GM23248 (cell line): ENCODE measurements around the gene API5. TPM values are rescaled to one million over a fixed set of nuclear protein-coding genes. Genes with fewer than 3 reads are reported as not detected.

Experiments
- DNase-seq: peaks from one replicate; pipeline ENCODE4 v3.0.0-alpha.2; 2015
- H2AFZ ChIP-seq: fragments of 200-600 bp; sonication (generic); 2 replicates; pipeline ENCODE4 v1.6.1; 2016; ENCODE audit warnings: antibody characterized with exemption
- H3F3A ChIP-seq: fragments of 200-600 bp; sonication (generic); 2 replicates; pipeline ENCODE4 v1.6.1; 2016; ENCODE audit warnings: mild to moderate bottlenecking, antibody characterized with exemption, mixed run types; ENCODE audit not compliant: insufficient read depth
- H3K27ac ChIP-seq: fragments of 200-600 bp; sonication (generic); 2 replicates; pipeline ENCODE4 v1.5.1; 2016; ENCODE audit warnings: mild to moderate bottlenecking
- H3K27me3 ChIP-seq: fragments of 200-600 bp; sonication (generic); replicated peaks from 2 replicates; pipeline ENCODE4 v1.6.1; 2016; ENCODE audit warnings: mild to moderate bottlenecking; ENCODE audit not compliant: insufficient read depth
- H3K36me3 ChIP-seq: fragments of 200-600 bp; sonication (generic); 2 replicates; pipeline ENCODE4 v1.6.1; 2016; ENCODE audit warnings: low read depth, mild to moderate bottlenecking
- H3K4me1 ChIP-seq: fragments of 200-600 bp; sonication (generic); 2 replicates; pipeline ENCODE4 v1.6.1; 2016; ENCODE audit warnings: mild to moderate bottlenecking; ENCODE audit not compliant: insufficient read depth
- H3K4me2 ChIP-seq: fragments of 200-600 bp; sonication (generic); one replicate; pipeline ENCODE4 v1.6.1; 2016; ENCODE audit warnings: mild to moderate bottlenecking; ENCODE audit not compliant: unreplicated experiment
- H3K4me3 ChIP-seq: fragments of 200-600 bp; sonication (generic); 2 replicates; pipeline ENCODE4 v1.5.1; 2016; ENCODE audit warnings: mild to moderate bottlenecking
- H3K79me2 ChIP-seq: fragments of 200-600 bp; sonication (generic); 2 replicates; pipeline ENCODE4 v1.6.1; 2016; ENCODE audit warnings: mild to moderate bottlenecking; ENCODE audit not compliant: insufficient read depth
- H3K9ac ChIP-seq: fragments of 200-600 bp; sonication (generic); 2 replicates; pipeline ENCODE4 v1.6.1; 2016; ENCODE audit warnings: mild to moderate bottlenecking
- H3K9me2 ChIP-seq: fragments of 200-600 bp; sonication (generic); 2 replicates; pipeline ENCODE4 v1.6.1; 2016; ENCODE audit warnings: mixed run types, mild to moderate bottlenecking, moderate library complexity; ENCODE audit not compliant: insufficient read depth
- H3K9me3 ChIP-seq: fragments of 200-600 bp; sonication (generic); one replicate; pipeline ENCODE4 v1.6.1; 2017; ENCODE audit warnings: low read depth
- H4K20me1 ChIP-seq: fragments of 200-600 bp; sonication (generic); 2 replicates; pipeline ENCODE4 v1.6.0; 2016; ENCODE audit not compliant: insufficient read depth
- EZH2 ChIP-seq: fragments of 200-600 bp; sonication (generic); IDR thresholded peaks from 2 replicates; pipeline ENCODE4 v1.6.1; 2018; ENCODE audit warnings: antibody characterized with exemption, mild to moderate bottlenecking; ENCODE audit not compliant: insufficient read depth, poor library complexity, severe bottlenecking
- EZH2phosphoT487 ChIP-seq: fragments of 200-600 bp; sonication (generic); IDR thresholded peaks from 2 replicates; pipeline ENCODE4 v1.6.1; 2018; ENCODE audit warnings: antibody characterized with exemption, moderate library complexity, mild to moderate bottlenecking, low read depth; ENCODE audit not compliant: insufficient read depth
- WGBS, 2 experiments: methylation state at CpG; one replicate each; pipeline ENCODE4 v1.1.6; 2015 to 2017; ENCODE audit warnings: low lambda C conversion rate in 2 of 2, low coverage in 1 of 2; ENCODE audit errors: missing lambda C conversion rate in 2 of 2; 5-methylcytosine and 5-hydroxymethylcytosine counted together
- in situ Hi-C: fragments of 300-500 bp; cut with MboI; formaldehyde crosslinking; loops from 2 replicates; pipeline ENCODE4 v1.15.0; 2020
- polyA plus RNA-seq: library from polyadenylated mRNA; unstranded; fragments of >200 nt; fragmentation: Nextera tagmentation; extraction: Ambion mirVana; gene quantifications from 2 replicates; pipeline ENCODE4 v1.2.1, GENCODE V29; 2016
- total RNA-seq: library from RNA; depleted of rRNA; stranded (reverse); fragments of >200 nt; shearing (Covaris generic); gene quantifications from 2 replicates; pipeline ENCODE4 v1.2.3, GENCODE V29; 2014

API5 gene
- total and polyA plus RNA-seq, 2 experiments from 2014 or later: 78.7 to 90.4 TPM

GRCh38 chr11:43289368-43289767, 22.4 kb upstream of the API5 start:
- H3F3A ChIP-seq: no peaks in the 10 kb centered on the region
- 28 to 34% methylated on average over 3 of the region's 3 CpGs for WGBS, 2 experiments
- no peaks in the 10 kb centered on the region for H3K27me3 ChIP-seq
- no peak overlapping the region for H3K4me2 ChIP-seq
- H3K27ac ChIP-seq: no peak overlapping the region
- TF ChIP-seq EZH2: no peak
- no peak for TF ChIP-seq EZH2phosphoT487
- in situ Hi-C loops: loop anchor here (10.0 to 25.0 kb wide), 2 partner anchors 525 to 1827 kb away; partner anchors contain the start of gene LRRC4C
- no peak overlapping the region for H3K4me3 ChIP-seq
- H3K9me2 ChIP-seq: no peaks in the 10 kb centered on the region
- H4K20me1 ChIP-seq: no peaks in the 10 kb centered on the region
- H3K9me3 ChIP-seq: no peaks in the 10 kb centered on the region
- no peaks in the 10 kb centered on the region for H3K79me2 ChIP-seq
- DNase-seq: no peak
- H2AFZ ChIP-seq: no peak overlapping the region
- H3K4me1 ChIP-seq: no peaks in the 10 kb centered on the region
- no peak overlapping the region for H3K9ac ChIP-seq
- no peaks in the 10 kb centered on the region for H3K36me3 ChIP-seq

- no peak for DNase-seq
- Histone ChIP-seq H3K4me2 (no peak overlapping the region), H3K4me3 (no peak overlapping the region), H4K20me1 (no peaks in the 10 kb centered on the region), H3K79me2 (no peaks in the 10 kb centered on the region), H3K9ac (no peak overlapping the region), H3K4me1 (no peaks in the 10 kb centered on the region), H3F3A (no peaks in the 10 kb centered on the region), H3K9me2 (no peaks in the 10 kb centered on the region), H3K36me3 (no peaks in the 10 kb centered on the region), H2AFZ (no peak overlapping the region), H3K27ac (no peak overlapping the region), H3K27me3 (no peaks in the 10 kb centered on the region), H3K9me3 (no peaks in the 10 kb centered on the region)
- in situ Hi-C loops: loop anchor here (25.0 kb wide), 1 partner anchor 1836 kb away; the partner anchor contains the start of gene LRRC4C
- WGBS, 2 experiments: 42 to 43% methylated on average over 7 of the region's 7 CpGs
- TF ChIP-seq EZH2 (no peak), EZH2phosphoT487 (no peak)
Measured at GRCh38 chr11:43298397-43298796, 13.4 kb upstream of the API5 start.

DNA sequence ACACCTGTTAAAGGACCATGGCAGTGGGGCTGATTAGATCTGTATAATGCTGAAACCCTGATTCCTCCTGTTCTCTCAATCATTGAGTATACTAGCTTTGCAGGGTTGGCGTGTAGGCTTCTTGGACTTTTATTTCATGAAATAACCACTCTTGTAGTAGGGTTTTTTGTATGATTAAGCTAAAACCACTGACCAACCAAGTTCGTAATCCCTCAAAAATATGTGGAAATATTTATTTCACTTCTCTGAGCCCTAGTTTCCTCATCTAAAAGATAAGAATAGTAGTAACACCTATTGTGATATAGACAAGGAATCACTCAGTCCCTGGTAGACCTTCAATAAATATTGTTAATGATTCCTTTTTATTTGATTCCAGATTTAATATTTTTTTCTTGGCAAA, 4.2 kb downstream of the API5 start:
- no peak for DNase-seq
- Histone ChIP-seq H3K27ac (no peak overlapping the region), H3K4me2 (peak overlapping the region; percentile 21), H3K27me3 (no peaks in the 10 kb centered on the region), H3K9me2 (no peaks in the 10 kb centered on the region), H3F3A (peaks cover 6% of the 10 kb centered on the region), H3K4me1 (peaks cover 19% of the 10 kb centered on the region), H3K79me2 (peaks cover 90% of the 10 kb centered on the region), H3K9ac (no peak overlapping the region), H3K9me3 (no peaks in the 10 kb centered on the region), H3K4me3 (no peak overlapping the region), H3K36me3 (peaks cover 16% of the 10 kb centered on the region), H2AFZ (no peak overlapping the region), H4K20me1 (peaks cover 22% of the 10 kb centered on the region)
- WGBS, 2 experiments: 98 to 100% methylated on average over 2 of the region's 2 CpGs
- in situ Hi-C loops: no loop called here
- TF ChIP-seq EZH2: no peak
- TF ChIP-seq EZH2phosphoT487: no peak

- Histone ChIP-seq H3K4me2 (peak overlapping the region; percentile 21), H3K36me3 (peaks cover 21% of the 10 kb centered on the region), H3K27me3 (no peaks in the 10 kb centered on the region), H3K27ac (no peak overlapping the region), H3K9me3 (no peaks in the 10 kb centered on the region), H4K20me1 (peaks cover 22% of the 10 kb centered on the region), H3F3A (peaks cover 6% of the 10 kb centered on the region), H3K79me2 (peaks cover 90% of the 10 kb centered on the region), H3K4me3 (no peak overlapping the region), H3K9ac (no peak overlapping the region), H2AFZ (no peak overlapping the region), H3K4me1 (peaks cover 19% of the 10 kb centered on the region), H3K9me2 (no peaks in the 10 kb centered on the region)
- peak; percentile 23 for DNase-seq
- in situ Hi-C loops: no loop called here
- WGBS, 2 experiments: 91 to 95% methylated on average over 6 of the region's 6 CpGs
- TF ChIP-seq EZH2phosphoT487: no peak
- TF ChIP-seq EZH2: no peak
Measured at GRCh38 chr11:43316451-43316850, 4.7 kb downstream of the API5 start.

DNA sequence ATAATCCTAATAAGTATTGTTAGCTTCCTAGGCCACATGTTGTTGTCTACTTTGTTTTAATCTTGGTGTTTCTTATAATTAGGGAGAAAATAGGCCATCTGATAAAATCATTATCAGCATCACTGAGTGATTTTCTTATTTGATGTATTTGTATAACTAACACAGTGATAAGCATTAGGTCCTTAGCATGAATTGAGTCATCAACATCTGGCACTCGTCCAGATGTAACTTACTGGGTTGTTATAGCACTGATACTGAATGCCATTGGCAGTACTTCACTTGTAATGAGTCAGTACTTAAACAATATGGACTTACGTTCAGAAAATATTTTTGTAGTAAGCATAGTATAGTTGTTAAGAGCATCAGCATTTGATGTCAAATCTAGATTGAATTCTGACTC, 16.2 kb downstream of the API5 start:
- H3K4me3 ChIP-seq: no peak overlapping the region
- in situ Hi-C loops: no loop called here
- no peak for TF ChIP-seq EZH2
- no peak for TF ChIP-seq EZH2phosphoT487
- no peaks in the 10 kb centered on the region for H3K9me3 ChIP-seq
- peaks cover 9% of the 10 kb centered on the region for H3K4me1 ChIP-seq
- H3K27me3 ChIP-seq: no peaks in the 10 kb centered on the region
- no peaks in the 10 kb centered on the region for H4K20me1 ChIP-seq
- peaks cover 29% of the 10 kb centered on the region for H3F3A ChIP-seq
- peak overlapping the region; percentile 1 for H3K4me2 ChIP-seq
- no peak overlapping the region for H3K27ac ChIP-seq
- no peaks in the 10 kb centered on the region for H3K9me2 ChIP-seq
- no peak overlapping the region for H2AFZ ChIP-seq
- H3K79me2 ChIP-seq: 0 out of 2 replicates have a peak, but pooled peaks cover 15% of the 10 kb centered on the region
- peaks cover 88% of the 10 kb centered on the region for H3K36me3 ChIP-seq
- 2 to 11% methylated on average over 2 of the region's 2 CpGs for WGBS, 2 experiments
- peak; percentile 79 for DNase-seq
- no peak overlapping the region for H3K9ac ChIP-seq
